A549 treated with GW870086 at 1 μM for 4 hours (cell line): Measurements from ENCODE around the gene SNAPC2. TPM values are rescaled to one million over a fixed set of nuclear protein-coding genes. Genes with fewer than 3 reads are reported as not detected.

Source experiments
- total RNA-seq: library from RNA; stranded (reverse); fragments of 200-300 nt; extraction: Qiagen RNA extraction; gene quantifications from 5 replicates; pipeline ENCODE4 v1.2.3, GENCODE V29; 2022; ENCODE audit warnings: low read depth

Gene SNAPC2, protein sequence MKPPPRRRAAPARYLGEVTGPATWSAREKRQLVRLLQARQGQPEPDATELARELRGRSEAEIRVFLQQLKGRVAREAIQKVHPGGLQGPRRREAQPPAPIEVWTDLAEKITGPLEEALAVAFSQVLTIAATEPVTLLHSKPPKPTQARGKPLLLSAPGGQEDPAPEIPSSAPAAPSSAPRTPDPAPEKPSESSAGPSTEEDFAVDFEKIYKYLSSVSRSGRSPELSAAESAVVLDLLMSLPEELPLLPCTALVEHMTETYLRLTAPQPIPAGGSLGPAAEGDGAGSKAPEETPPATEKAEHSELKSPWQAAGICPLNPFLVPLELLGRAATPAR
- total RNA-seq: 19.7 to 30.6 TPM (median 27.1 TPM) in 5 replicates

DNA sequence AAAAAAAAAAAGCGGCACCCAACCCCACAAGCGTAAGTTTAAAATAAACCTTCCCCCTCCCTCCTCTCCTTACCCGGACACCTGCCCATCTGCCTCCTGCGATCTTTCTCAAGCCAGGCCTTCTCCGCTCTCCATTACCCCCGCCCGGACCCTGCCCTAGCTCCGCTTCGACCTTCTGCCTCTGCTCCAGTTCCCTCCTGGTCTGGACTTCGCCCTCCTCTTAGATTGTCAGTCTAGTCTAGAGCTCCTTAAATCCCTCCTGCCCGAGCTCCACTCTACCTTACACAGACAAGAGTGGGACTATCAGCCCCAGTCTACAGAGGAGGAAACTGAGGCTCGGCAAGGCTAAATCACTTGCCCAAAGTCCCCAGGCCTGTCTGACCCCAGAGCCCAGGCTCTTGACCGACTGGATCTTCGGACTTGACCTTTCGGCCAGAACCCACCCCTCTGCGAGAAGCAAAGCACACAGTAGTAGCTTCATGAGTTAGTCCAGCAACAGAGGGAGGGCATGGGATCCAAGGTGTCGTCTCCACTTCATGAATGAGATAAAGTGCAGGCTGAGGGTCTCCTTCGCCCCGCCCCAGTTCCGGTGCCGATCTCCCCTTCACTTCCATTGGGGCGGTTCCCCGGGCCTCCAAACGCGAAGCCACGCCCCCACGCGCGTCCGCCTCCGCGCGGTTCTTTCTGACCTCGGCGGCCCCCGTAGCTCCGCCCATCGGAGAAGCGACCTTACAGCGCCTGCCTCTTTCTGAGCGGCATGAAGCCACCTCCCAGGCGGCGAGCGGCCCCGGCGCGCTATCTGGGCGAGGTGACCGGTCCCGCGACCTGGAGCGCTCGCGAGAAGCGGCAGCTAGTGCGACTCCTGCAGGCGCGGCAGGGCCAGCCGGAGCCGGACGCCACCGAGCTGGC is at the start of gene SNAPC2:
Gene SNAPC2 (plus strand): TSS at position 729 of the 909 bp plus-strand sequence. CDS start 29 bp downstream, at position 758.

DNA sequence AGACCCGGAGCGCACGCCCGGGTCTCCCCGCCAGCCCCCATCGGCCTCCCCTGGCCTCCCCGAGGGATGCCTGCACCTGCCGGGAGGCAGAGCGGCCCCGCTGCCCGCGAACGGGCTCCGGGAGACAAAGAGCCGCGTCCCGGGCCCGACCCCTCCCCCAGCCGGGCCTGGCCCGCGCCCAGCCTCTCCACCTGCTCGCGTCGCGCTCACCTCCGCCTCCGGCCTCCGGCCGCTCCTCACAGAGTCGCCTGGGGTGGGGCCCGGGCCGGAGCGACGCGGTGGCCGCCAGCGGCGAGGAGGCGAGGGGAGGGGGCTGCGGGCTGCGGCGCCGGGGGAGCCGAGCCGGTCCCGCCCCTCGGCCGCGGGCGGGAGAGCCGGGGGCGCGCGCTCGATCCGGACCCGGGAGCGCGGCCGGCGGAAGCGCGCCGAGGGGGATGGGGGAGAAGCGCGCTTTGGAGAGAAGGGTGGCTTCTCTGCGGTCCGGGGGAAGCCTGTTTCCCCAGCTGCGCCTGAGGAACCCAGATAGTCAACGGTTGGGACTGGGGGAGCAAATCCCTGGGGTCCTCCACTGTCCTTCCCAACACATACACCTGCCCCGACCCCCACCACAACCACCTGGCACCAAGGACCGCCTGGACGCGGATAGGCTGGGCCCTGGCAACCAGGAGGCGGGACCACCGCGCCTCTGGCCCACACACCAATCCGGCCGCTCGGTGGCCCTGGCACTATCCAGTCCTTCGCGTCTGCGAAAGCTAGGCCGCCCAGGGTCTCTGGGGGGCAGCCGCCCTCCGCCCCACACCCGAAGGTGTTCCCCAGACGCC is 45.9 kb upstream of the SNAPC2 start, which contains the start of gene PRR36:
Gene PRR36 (minus strand): TSS at position 315 of the 821 bp plus-strand sequence. CDS start 701 bp downstream, outside the sequence.

DNA sequence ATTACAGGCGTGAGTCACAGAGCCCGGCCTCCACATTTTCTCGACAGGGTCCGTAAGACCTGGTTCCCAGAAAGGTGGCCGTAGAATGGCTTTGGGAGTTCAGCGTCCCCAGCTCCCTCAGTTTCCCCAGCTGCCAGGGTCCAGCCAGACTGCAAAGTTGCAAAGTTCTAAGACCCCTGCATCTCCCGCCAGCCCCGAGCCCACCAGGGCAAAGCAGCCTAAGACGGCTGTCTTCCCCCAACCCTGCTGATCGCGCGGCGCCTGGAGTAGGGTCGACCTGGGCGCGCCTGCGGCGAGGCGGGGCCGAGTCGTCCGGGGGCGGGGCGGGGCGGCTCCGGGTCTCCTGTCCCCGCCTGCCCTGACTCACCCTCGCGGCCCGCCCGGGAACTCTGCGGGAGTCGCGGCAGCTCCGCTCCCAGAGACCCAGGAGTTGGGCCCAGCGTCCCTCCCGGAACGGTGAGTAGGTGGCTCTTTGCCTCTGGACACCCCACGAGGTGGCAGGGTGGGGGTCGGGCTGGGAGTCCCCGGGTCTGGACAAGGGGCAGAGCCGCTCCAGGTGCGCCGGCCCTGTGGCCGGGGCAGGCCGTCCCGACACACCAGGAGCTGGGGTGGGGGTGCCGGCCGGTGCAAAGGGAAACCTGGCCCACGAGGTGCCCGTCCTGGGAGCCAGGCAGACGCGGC is 31.9 kb upstream of the SNAPC2 start, which contains the start of gene LRRC8E:
Gene LRRC8E (plus strand): TSS at position 366 of the 681 bp plus-strand sequence. CDS start 7,094 bp downstream, outside the sequence.

DNA sequence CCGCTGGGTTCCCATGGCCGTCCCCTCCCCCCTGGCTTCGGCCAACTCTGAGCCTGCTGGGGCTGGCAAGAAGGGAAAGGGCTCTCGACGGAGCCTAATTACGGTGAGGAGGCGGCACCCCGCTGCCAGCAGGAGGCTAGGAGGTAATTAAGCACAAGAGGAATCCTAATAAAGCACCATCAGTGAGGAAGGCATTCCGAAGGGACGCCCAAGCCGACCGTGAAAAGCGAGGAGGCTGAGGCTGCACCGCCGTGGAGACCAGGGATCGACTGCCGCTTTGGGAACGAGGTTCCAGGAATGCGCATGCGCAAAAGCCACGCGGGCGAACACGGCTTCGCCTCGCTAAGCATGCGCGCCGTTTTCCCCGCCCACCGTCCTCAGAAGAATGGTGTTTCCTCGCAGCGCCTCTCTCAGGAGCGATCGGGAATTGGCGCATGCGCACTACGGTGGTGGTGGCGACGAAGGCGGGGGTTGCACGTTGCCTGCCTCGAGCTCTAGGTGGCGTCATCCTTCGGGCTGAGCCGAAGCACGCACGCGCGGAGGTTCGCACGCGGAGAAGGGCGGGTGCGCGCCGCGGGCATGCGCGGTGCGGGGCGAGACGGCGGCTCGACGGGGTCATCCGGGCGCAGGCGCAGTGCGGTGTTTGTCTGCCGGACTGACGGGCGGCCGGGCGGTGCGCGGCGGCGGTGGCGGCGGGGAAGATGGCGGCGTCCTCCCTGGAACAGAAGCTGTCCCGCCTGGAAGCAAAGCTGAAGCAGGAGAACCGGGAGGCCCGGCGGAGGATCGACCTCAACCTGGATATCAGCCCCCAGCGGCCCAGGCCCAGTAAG is 16.7 kb upstream of the SNAPC2 start, which contains the start of gene MAP2K7:
Gene MAP2K7 (plus strand): TSS at position 634 of the 830 bp plus-strand sequence. CDS start 68 bp downstream, at position 702.

DNA sequence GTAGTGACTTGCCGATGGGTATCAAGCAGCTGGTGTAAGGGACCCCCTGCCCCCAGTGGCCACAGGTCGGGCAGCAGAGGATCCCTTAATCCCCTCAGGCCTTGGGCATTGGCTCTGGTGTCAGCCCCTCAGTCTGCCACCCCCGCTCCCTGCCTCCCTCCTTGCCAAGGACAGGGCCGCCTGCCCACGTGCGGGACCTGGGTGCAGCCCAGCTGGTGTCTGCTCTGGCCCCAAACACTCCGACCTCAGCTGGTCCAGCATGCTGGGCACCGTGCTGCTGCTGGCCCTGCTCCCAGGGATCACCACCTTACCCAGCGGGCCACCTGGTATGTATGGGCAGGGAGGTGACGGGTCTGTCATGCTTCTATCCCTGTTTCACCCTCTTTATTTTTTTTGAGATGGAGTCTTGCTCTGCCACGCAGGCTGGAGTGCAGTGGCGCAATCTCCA is 5.5 kb upstream of the SNAPC2 start, which contains the start of gene TGFBR3L:
Gene TGFBR3L (plus strand): TSS at position 233 of the 448 bp plus-strand sequence.

DNA sequence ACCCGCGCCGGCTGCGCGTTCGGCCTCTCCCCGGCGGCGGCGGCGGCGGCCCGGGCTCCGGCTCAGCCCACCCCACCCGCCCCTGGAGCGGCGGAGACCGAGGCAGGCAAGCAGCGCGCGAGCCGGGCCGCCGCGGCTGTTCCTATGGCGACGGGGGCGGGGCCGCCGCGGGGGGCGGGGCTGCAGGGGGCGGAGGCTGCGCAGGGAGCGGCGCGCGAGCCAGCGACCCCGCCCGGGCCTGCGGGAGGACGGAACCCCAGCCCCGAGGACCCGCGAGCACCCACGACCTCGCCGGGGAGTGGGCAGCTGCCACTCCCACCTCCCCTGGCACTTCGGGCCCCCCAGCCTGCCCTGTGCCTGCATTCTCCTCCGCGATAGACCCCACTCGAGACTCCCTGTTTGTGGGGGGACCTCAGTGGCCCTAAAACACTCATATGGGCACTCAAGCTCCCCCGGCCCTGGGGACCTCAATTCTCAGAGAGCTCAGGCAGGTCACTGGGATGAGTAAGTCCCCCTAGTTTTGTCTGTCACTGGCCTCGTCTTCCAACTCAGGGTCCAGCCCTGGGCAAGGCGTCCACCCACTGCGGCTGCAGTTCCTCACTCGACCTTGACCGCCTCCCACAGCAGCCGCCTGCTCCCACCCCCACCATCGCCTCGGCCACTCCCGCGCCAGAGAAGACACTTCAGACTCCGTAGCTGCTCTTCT is 6.0 kb downstream of the SNAPC2 start, which contains the start of gene CTXN1:
Gene CTXN1 (minus strand): TSS at position 115 of the 706 bp plus-strand sequence. CDS start 597 bp downstream, outside the sequence.

DNA sequence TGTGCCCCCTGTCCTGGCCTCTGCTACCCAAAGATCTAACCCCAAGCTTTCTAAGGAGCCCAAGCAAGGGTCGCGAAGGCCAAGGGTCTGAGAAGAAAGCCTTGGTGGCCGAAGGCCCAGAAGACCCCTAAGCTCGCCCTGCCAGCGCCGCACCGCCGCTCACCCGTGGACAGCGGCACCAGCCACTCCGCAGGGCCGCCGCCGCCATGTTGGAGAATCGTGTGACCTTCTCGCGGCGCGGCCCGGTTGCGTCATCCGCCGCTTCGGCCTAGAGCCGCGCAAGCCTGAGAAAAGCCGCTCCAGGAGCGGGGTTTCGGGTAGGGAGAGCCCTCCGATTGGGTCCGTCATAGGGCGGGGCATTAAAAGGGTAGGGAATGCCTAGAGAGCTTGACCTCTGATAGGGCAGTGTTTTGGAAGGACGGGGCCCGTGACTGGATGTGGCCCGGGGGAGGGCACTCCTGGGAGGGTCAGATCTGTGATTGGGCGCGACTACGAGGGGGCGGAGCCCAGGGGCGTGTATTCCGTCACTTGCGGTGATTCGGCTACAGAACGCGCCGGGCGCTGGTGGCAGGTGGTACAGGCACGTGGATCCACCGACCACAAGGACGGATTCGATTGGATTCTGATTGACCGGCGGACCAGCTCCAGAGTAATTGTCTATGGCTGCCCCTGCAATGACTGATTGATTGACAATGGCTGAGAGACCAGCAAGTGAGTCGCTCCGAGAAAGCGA is 23.5 kb downstream of the SNAPC2 start, which contains the start of gene TIMM44:
Gene TIMM44 (minus strand): TSS at position 223 of the 733 bp plus-strand sequence. CDS start 15 bp downstream, at position 208.

Other genes with a start within 250 kb of the SNAPC2 start
- not detected in 5 replicates for gene MCEMP1, start 243.2 kb upstream of the SNAPC2 start, total RNA-seq
- 52.4 to 111 TPM (median 106 TPM) in 5 replicates for gene TRAPPC5, start 239.5 kb upstream of the SNAPC2 start, total RNA-seq
- not detected in 5 replicates for gene FCER2, start 218.2 kb upstream of the SNAPC2 start, total RNA-seq
- gene CLEC4G, start 188.2 kb upstream of the SNAPC2 start, total RNA-seq: not detected in 5 replicates
- not detected in 5 replicates for gene CD209, start 172.8 kb upstream of the SNAPC2 start, total RNA-seq
- not detected in 5 replicates for gene CLEC4M, start 157.1 kb upstream of the SNAPC2 start, total RNA-seq
- gene EVI5L, start 90.1 kb upstream of the SNAPC2 start, total RNA-seq: 1.3 to 1.7 TPM (median 1.5 TPM) in 5 replicates
- 0.22 to 0.49 TPM (median 0.41 TPM) in 5 replicates for gene PRR36, start 45.9 kb upstream of the SNAPC2 start, total RNA-seq
- gene LRRC8E, start 31.8 kb upstream of the SNAPC2 start, total RNA-seq: 5.1 to 7.1 TPM (median 6.3 TPM) in 5 replicates
- gene MAP2K7, start 16.5 kb upstream of the SNAPC2 start, total RNA-seq: 10.9 to 15.6 TPM (median 14.6 TPM) in 5 replicates
- gene TGFBR3L, start 5.5 kb upstream of the SNAPC2 start, total RNA-seq: 1.1 to 2.2 TPM (median 1.9 TPM) in 5 replicates
- 10.4 to 21.1 TPM (median 20.1 TPM) in 5 replicates for gene CTXN1, start 5.8 kb downstream of the SNAPC2 start, total RNA-seq
- gene TIMM44, start 23.3 kb downstream of the SNAPC2 start, total RNA-seq: 24.7 to 28.6 TPM (median 27.5 TPM) in 5 replicates
- 66.2 to 71.1 TPM (median 68.4 TPM) in 5 replicates for gene ELAVL1, start 85.3 kb downstream of the SNAPC2 start, total RNA-seq
- gene CCL25, start 132.4 kb downstream of the SNAPC2 start, total RNA-seq: not detected in 5 replicates
- gene FBN3, start 229.3 kb downstream of the SNAPC2 start, total RNA-seq: not detected in 5 replicates